Measurements from ENCODE around the gene PCBP3. TPM values are rescaled to one million over a fixed set of nuclear protein-coding genes. Genes with fewer than 3 reads are reported as not detected.

Gene PCBP3
- total and polyA plus RNA-seq, 4 donors: 0.36 to 1.6 (median 0.42) TPM

DNA sequence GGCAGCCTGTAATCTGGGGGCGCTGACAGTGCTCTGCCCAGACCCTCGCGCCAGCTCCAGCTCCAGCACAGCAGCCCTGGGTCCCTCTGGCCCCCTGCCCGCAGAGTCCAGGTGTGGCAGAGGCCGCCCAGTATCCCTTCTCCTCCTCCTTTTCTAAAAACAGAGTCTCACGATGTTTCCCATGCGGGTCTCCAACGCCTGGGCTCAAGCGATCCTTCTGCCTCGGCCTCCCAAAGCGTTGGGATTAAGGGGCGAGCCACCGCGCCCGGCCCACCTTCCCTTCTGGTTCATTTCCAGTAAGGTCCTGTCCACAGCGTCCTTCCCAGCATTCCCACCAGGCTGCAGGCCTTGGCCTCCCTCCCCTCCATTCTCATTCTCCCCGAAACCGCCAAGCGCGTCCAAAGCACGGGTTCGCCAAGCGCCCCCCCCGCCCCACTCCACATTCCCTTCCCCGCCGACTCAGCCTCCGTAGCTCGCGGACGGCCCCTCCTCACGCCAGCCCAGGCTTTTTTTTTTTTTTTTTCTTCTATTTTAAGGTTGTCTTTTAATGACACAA is 2.0 kb upstream of the PCBP3 start:
- peaks cover 0 to 7% (median 3%) of the 10 kb centered on the region in 4 donors for H3K4me1 ChIP-seq (ENCODE audit: control insufficient read depth in 4 of 4, insufficient read depth in 4 of 4, low read length in 3 of 4)
- no peak for DNase-seq (ENCODE audit: low spot score)
- TF ChIP-seq, protein P1, sequence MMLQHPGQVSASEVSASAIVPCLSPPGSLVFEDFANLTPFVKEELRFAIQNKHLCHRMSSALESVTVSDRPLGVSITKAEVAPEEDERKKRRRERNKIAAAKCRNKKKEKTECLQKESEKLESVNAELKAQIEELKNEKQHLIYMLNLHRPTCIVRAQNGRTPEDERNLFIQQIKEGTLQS (IDR thresholded peaks at IDR 0.05): no peak
- TF ChIP-seq FOXA2 (IDR thresholded peaks at IDR 0.05) (no peak), RXRA (IDR thresholded peaks at IDR 0.05) (no peak), FOXA1 (IDR thresholded peaks at IDR 0.05) (no peak), JUND (IDR thresholded peaks at IDR 0.05) (no peak), EGR1 (IDR thresholded peaks at IDR 0.05; ENCODE audit: low read depth in 2 of 2) (no peak), TAF1 (conservative IDR thresholded peaks at IDR 0.05) (no peak), HNF4A (conservative IDR thresholded peaks at IDR 0.05) (no peak)
- 59% methylated on average over 31 of the region's 31 CpGs for WGBS
- H3K27ac ChIP-seq (ENCODE audit: low read depth in 1 of 2, low read length in 2 of 2): peak overlapping the region; percentile 46 to 77
- H3K27me3 ChIP-seq (ENCODE audit: control insufficient read depth in 4 of 4, insufficient read depth in 4 of 4, low read length in 3 of 4): peaks cover 0 to 2% (median 0%) of the 10 kb centered on the region in 4 donors
- H3K36me3 ChIP-seq (ENCODE audit: control insufficient read depth in 4 of 4, insufficient read depth in 3 of 4, low read depth in 1 of 4, low read length in 3 of 4): no peaks in the 10 kb centered on the region
- H3K9ac ChIP-seq (ENCODE audit: low read depth in 1 of 2, low read length in 2 of 2): no peak overlapping the region
- H3K9me3 ChIP-seq (ENCODE audit: control insufficient read depth in 4 of 4, low read length in 3 of 4): no peaks in the 10 kb centered on the region
- H3K4me3 ChIP-seq (ENCODE audit: low read depth in 1 of 3, low read length in 3 of 3): no peak overlapping the region

DNA sequence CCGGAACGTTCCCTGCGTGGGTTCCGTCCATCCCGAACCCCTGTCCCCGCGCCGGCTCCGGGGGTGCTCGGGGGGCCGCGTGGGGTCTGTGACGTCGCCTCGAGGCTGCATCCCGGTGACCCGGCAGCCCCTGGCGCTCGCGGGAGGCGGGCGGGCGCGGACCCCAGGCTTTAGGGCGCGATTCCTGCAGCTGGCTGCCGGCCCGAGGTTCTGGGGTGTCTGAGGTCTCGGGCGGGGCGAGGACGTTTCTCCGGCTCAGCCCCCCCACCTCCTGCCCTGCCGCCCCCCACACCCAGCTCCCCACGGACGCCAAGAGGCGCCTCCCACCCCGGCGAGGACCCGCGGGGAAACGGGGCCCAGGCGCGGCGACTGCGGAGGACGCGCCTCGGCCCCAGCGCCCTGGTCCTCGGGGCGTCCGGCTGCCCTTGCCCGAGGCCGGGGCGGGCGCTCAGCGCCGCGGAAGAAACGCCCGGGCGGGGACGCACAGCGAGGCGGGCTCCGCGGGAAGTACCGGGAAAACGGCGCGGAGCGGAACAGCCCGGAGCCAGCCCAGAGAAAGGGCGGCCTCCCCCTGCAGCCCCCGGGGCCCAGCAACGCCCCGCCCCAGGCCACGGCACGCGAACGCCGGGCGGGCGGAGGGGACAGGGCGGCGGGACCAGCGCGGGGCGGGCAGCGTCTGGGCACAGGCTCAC is 1.3 kb upstream of the PCBP3 start:
- H3K9me3 ChIP-seq (ENCODE audit: control insufficient read depth in 4 of 4, low read length in 3 of 4): no peaks in the 10 kb centered on the region
- peak overlapping the region in 1 of 3 donors; percentile 53 for H3K4me3 ChIP-seq (ENCODE audit: low read depth in 1 of 3, low read length in 3 of 3)
- 15% methylated on average over 91 of the region's 91 CpGs for WGBS
- no peaks in the 10 kb centered on the region for H3K36me3 ChIP-seq (ENCODE audit: control insufficient read depth in 4 of 4, insufficient read depth in 3 of 4, low read depth in 1 of 4, low read length in 3 of 4)
- H3K27ac ChIP-seq (ENCODE audit: low read depth in 1 of 2, low read length in 2 of 2): peak overlapping the region; percentile 46 to 77
- H3K9ac ChIP-seq (ENCODE audit: low read depth in 1 of 2, low read length in 2 of 2): no peak overlapping the region
- peaks cover 0 to 3% (median under 1%) of the 10 kb centered on the region in 4 donors for H3K27me3 ChIP-seq (ENCODE audit: control insufficient read depth in 4 of 4, insufficient read depth in 4 of 4, low read length in 3 of 4)
- no peak for DNase-seq (ENCODE audit: low spot score)
- peaks cover 0 to 7% (median 3%) of the 10 kb centered on the region in 4 donors for H3K4me1 ChIP-seq (ENCODE audit: control insufficient read depth in 4 of 4, insufficient read depth in 4 of 4, low read length in 3 of 4)
- TF ChIP-seq HNF4G (IDR thresholded peaks at IDR 0.05): no peak
- no peak for TF ChIP-seq FOXA2 (IDR thresholded peaks at IDR 0.05)
- TF ChIP-seq RXRA (IDR thresholded peaks at IDR 0.05): no peak
- TF ChIP-seq, protein P2, sequence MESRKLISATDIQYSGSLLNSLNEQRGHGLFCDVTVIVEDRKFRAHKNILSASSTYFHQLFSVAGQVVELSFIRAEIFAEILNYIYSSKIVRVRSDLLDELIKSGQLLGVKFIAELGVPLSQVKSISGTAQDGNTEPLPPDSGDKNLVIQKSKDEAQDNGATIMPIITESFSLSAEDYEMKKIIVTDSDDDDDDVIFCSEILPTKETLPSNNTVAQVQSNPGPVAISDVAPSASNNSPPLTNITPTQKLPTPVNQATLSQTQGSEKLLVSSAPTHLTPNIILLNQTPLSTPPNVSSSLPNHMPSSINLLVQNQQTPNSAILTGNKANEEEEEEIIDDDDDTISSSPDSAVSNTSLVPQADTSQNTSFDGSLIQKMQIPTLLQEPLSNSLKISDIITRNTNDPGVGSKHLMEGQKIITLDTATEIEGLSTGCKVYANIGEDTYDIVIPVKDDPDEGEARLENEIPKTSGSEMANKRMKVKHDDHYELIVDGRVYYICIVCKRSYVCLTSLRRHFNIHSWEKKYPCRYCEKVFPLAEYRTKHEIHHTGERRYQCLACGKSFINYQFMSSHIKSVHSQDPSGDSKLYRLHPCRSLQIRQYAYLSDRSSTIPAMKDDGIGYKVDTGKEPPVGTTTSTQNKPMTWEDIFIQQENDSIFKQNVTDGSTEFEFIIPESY (IDR thresholded peaks at IDR 0.05): no peak
- TF ChIP-seq, protein P3, sequence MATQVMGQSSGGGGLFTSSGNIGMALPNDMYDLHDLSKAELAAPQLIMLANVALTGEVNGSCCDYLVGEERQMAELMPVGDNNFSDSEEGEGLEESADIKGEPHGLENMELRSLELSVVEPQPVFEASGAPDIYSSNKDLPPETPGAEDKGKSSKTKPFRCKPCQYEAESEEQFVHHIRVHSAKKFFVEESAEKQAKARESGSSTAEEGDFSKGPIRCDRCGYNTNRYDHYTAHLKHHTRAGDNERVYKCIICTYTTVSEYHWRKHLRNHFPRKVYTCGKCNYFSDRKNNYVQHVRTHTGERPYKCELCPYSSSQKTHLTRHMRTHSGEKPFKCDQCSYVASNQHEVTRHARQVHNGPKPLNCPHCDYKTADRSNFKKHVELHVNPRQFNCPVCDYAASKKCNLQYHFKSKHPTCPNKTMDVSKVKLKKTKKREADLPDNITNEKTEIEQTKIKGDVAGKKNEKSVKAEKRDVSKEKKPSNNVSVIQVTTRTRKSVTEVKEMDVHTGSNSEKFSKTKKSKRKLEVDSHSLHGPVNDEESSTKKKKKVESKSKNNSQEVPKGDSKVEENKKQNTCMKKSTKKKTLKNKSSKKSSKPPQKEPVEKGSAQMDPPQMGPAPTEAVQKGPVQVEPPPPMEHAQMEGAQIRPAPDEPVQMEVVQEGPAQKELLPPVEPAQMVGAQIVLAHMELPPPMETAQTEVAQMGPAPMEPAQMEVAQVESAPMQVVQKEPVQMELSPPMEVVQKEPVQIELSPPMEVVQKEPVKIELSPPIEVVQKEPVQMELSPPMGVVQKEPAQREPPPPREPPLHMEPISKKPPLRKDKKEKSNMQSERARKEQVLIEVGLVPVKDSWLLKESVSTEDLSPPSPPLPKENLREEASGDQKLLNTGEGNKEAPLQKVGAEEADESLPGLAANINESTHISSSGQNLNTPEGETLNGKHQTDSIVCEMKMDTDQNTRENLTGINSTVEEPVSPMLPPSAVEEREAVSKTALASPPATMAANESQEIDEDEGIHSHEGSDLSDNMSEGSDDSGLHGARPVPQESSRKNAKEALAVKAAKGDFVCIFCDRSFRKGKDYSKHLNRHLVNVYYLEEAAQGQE (IDR thresholded peaks at IDR 0.05): no peak
- TF ChIP-seq, protein P4, sequence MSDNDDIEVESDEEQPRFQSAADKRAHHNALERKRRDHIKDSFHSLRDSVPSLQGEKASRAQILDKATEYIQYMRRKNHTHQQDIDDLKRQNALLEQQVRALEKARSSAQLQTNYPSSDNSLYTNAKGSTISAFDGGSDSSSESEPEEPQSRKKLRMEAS (IDR thresholded peaks at IDR 0.05): no peak
- TF ChIP-seq, protein P5, sequence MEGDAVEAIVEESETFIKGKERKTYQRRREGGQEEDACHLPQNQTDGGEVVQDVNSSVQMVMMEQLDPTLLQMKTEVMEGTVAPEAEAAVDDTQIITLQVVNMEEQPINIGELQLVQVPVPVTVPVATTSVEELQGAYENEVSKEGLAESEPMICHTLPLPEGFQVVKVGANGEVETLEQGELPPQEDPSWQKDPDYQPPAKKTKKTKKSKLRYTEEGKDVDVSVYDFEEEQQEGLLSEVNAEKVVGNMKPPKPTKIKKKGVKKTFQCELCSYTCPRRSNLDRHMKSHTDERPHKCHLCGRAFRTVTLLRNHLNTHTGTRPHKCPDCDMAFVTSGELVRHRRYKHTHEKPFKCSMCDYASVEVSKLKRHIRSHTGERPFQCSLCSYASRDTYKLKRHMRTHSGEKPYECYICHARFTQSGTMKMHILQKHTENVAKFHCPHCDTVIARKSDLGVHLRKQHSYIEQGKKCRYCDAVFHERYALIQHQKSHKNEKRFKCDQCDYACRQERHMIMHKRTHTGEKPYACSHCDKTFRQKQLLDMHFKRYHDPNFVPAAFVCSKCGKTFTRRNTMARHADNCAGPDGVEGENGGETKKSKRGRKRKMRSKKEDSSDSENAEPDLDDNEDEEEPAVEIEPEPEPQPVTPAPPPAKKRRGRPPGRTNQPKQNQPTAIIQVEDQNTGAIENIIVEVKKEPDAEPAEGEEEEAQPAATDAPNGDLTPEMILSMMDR (IDR thresholded peaks at IDR 0.05; ENCODE audit: low read depth, low read length, missing input control): no peak
- no peak for TF ChIP-seq GABPA (IDR thresholded peaks at IDR 0.05 in 1 of 2, conservative IDR thresholded peaks at IDR 0.05 in 1 of 2)
- no peak for TF ChIP-seq TAF1 (conservative IDR thresholded peaks at IDR 0.05)
- TF ChIP-seq, protein P1 (IDR thresholded peaks at IDR 0.05): no peak
- no peak for TF ChIP-seq RAD21 (IDR thresholded peaks at IDR 0.05)
- no peak for TF ChIP-seq YY1 (IDR thresholded peaks at IDR 0.05)
- no peak for TF ChIP-seq FOXA1 (IDR thresholded peaks at IDR 0.05)
